ENCODE measurements around the gene ARHGAP4.

The ARHGAP4 gene

DNA sequence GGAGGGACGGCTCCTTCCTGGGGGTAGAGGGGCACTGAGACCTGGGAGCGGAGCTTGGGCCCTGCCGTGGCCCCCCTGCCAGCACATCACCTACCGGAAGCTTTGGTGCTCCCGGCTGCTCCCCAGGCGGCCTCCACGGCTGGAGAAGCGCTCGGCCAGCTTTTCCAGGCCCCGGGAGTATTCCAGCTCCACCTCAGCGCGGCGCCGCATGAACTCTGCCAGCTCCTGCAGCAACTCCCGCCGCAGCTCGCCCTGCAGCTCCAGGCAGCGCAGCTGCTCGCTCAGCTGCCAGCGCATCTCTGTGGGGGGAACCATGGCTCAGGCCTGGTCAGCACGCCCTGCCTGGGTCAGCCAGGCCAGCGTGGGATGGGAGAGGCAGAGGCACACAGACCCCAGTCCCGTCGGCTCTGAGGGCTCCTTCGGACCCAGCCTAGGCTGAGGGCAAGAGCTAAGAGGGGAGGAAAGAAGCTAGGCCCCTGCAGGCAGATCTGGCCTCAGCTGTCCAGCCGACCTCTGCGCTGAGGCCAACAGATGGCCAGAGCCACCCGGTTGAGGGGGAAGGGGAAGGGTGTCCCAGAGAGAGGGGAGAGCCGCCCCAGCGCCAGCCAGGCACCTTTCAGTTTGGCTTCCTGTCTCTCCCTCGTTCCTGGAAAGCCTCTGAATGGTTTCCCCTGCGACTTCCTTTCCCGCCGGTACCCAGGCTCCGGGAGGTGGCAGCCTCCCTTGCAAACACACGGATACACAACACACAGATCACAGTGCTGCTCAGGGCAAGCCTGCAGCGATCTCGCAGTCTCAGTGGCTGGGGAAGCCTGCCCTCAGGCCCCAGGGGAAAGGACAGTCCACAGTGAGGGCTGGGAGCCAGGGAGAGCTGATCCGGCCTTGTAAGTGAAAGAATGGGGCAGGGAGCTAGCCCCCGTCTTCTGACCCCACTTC, 4.3 kb downstream of the ARHGAP4 start:
- Histone ChIP-seq H3K23ac (ENCODE audit: low read depth, low read length, poor library complexity) (no peak overlapping the region), H3K4me2 (ENCODE audit: insufficient read depth, low read length, poor library complexity, severe bottlenecking) (no peak overlapping the region), H3K4me3 (ENCODE audit: low read length in 2 of 2) (no peak overlapping the region), H3K9me3 (replicated peaks in 1 of 2; ENCODE audit: control insufficient read depth in 2 of 2, insufficient read depth in 1 of 2, low read depth in 1 of 2, low read length in 2 of 2) (no peaks in the 10 kb centered on the region), H3K14ac (ENCODE audit: low read length) (no peak overlapping the region), H3K36me3 (replicated peaks in 1 of 2; ENCODE audit: control insufficient read depth in 2 of 2, insufficient read depth in 2 of 2, low read length in 2 of 2) (no peaks in the 10 kb centered on the region), H4K91ac (ENCODE audit: low read depth, low read length, poor library complexity) (no peak overlapping the region), H2BK15ac (ENCODE audit: low read length) (no peak overlapping the region), H3K18ac (ENCODE audit: low read length) (no peak overlapping the region), H3K27ac (replicated peaks; ENCODE audit: low read length) (no peak overlapping the region), H2AK5ac (ENCODE audit: low read depth, low read length) (peak overlapping the region; percentile 21), H2AFZ (ENCODE audit: low read length) (peak overlapping the region; percentile 55), H3K4me1 (ENCODE audit: control insufficient read depth in 2 of 2, insufficient read depth in 1 of 2, low read depth in 1 of 2, low read length in 2 of 2) (peaks cover 6 to 25% of the 10 kb centered on the region in 2 donors), H3K27me3 (ENCODE audit: control insufficient read depth in 3 of 3, insufficient read depth in 3 of 3, low read depth in 1 of 3, low read length in 3 of 3) (peaks cover 0 to 54% (median 5%) of the 10 kb centered on the region in 3 experiments), H3K9ac (ENCODE audit: low read depth, low read length, poor library complexity) (no peak overlapping the region), H3K4ac (ENCODE audit: low read length) (no peak overlapping the region), H2BK120ac (ENCODE audit: low read depth, low read length) (no peak overlapping the region), H3K79me1 (ENCODE audit: low read depth, low read length) (no peaks in the 10 kb centered on the region), H4K8ac (ENCODE audit: low read depth, low read length) (no peak overlapping the region), H2BK12ac (ENCODE audit: low read length) (no peak overlapping the region), H2BK5ac (ENCODE audit: low read length) (no peak overlapping the region)
- no peak for DNase-seq (ENCODE audit: low spot score)
- no CpG with 5 or more reads among the region's 40 CpGs for WGBS, 2 donors (ENCODE audit: extremely low coverage in 2 of 2, insufficient read length in 2 of 2, insufficient replicate concordance in 1 of 2)

DNA sequence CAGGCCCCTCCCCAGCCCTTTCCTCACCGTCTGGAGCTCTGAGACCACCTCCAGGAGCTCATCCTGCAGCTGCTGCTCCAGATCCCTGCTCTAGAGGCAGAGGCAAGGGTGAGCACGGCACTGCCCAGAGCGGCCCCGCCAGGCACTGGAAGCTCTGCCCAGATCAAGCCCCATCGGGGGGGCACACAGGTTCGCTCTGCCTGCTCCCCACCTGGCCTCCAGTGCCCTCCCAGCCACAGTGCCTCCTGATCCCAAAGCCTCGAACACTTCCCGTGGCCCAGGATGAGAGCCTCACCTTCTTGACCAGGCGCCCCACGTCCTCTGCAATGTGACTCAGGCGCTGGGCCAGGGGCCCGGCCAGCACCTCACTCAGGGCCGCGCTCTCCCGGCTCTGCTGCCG, 5.0 kb downstream of the ARHGAP4 start:
- Histone ChIP-seq H2AFZ (ENCODE audit: low read length) (peak overlapping the region; percentile 55), H3K23ac (ENCODE audit: low read depth, low read length, poor library complexity) (no peak overlapping the region), H3K79me1 (ENCODE audit: low read depth, low read length) (no peaks in the 10 kb centered on the region), H3K4me2 (ENCODE audit: insufficient read depth, low read length, poor library complexity, severe bottlenecking) (no peak overlapping the region), H2BK120ac (ENCODE audit: low read depth, low read length) (no peak overlapping the region), H4K8ac (ENCODE audit: low read depth, low read length) (no peak overlapping the region), H3K9me3 (replicated peaks in 1 of 2; ENCODE audit: control insufficient read depth in 2 of 2, insufficient read depth in 1 of 2, low read depth in 1 of 2, low read length in 2 of 2) (no peaks in the 10 kb centered on the region), H3K9ac (ENCODE audit: low read depth, low read length, poor library complexity) (no peak overlapping the region), H3K4ac (ENCODE audit: low read length) (no peak overlapping the region), H4K91ac (ENCODE audit: low read depth, low read length, poor library complexity) (no peak overlapping the region), H3K27ac (replicated peaks; ENCODE audit: low read length) (no peak overlapping the region), H3K18ac (ENCODE audit: low read length) (no peak overlapping the region), H3K36me3 (replicated peaks in 1 of 2; ENCODE audit: control insufficient read depth in 2 of 2, insufficient read depth in 2 of 2, low read length in 2 of 2) (no peaks in the 10 kb centered on the region), H2BK12ac (ENCODE audit: low read length) (no peak overlapping the region), H3K4me1 (ENCODE audit: control insufficient read depth in 2 of 2, insufficient read depth in 1 of 2, low read depth in 1 of 2, low read length in 2 of 2) (peaks cover 2 to 20% of the 10 kb centered on the region in 2 donors), H2AK5ac (ENCODE audit: low read depth, low read length) (no peak overlapping the region), H3K4me3 (ENCODE audit: low read length in 2 of 2) (no peak overlapping the region), H3K14ac (ENCODE audit: low read length) (no peak overlapping the region), H2BK15ac (ENCODE audit: low read length) (no peak overlapping the region), H3K27me3 (ENCODE audit: control insufficient read depth in 3 of 3, insufficient read depth in 3 of 3, low read depth in 1 of 3, low read length in 3 of 3) (peaks cover 0 to 57% (median 5%) of the 10 kb centered on the region in 3 experiments), H2BK5ac (ENCODE audit: low read length) (no peak overlapping the region)
- no peak for DNase-seq (ENCODE audit: low spot score)
- no CpG with 5 or more reads among the region's 16 CpGs for WGBS, 2 donors (ENCODE audit: extremely low coverage in 2 of 2, insufficient read length in 2 of 2, insufficient replicate concordance in 1 of 2)

DNA sequence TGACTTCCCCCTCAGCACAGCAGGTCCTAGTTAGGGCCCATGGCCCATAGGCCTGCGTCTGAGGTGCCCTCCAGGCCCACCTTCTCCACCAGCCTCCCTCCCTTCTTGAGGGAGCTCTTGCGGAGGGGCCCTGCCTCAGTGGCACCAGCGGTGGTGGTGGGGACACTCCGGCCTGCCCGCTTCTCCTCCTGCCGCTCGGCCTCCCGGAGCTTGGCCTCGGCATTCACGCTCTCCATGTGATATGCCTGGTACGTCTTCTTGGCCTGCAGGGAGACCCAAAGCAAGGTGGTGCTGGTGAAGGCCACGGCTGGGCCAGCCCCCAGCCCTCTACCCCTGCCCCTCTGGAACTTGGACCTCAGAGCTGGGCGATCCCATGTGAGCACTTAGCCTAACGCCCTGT, 5.5 kb downstream of the ARHGAP4 start:
- no peak overlapping the region for H4K8ac ChIP-seq (ENCODE audit: low read depth, low read length)

DNA sequence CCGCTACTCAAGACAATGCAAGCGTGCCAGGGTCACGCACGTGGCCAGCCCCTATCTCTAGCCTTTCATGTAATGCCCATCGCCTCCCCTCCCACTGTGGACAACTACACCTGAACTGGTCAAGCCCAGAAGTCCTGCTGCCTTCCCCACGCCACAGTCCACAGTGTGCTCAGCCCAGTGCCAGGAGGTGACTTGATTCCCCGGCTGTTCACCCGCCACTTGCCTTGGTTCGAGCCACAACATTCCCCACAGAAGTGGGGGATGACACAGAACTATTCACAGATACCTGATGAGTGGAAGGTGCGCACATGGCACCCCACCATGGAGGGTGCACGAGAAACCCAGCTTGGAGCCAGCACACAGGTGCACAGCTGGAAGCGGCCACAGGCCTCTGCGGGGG, 6.8 kb downstream of the ARHGAP4 start:
- no CpG with 5 or more reads among the region's 13 CpGs for WGBS, 2 donors (ENCODE audit: extremely low coverage in 2 of 2, insufficient read length in 2 of 2, insufficient replicate concordance in 1 of 2)
- Histone ChIP-seq H3K18ac (ENCODE audit: low read length) (no peak overlapping the region), H2BK5ac (ENCODE audit: low read length) (no peak overlapping the region)

More for the DNA sequence above, 5.5 kb downstream of the ARHGAP4 start:
- H2BK15ac ChIP-seq (ENCODE audit: low read length), result no peak overlapping the region
- no peak overlapping the region for H2AK5ac ChIP-seq (ENCODE audit: low read depth, low read length)
- no peaks in the 10 kb centered on the region for H3K36me3 ChIP-seq (replicated peaks in 1 of 2; ENCODE audit: control insufficient read depth in 2 of 2, insufficient read depth in 2 of 2, low read length in 2 of 2)
- H3K9me3 ChIP-seq (replicated peaks in 1 of 2; ENCODE audit: control insufficient read depth in 2 of 2, insufficient read depth in 1 of 2, low read depth in 1 of 2, low read length in 2 of 2), result no peaks in the 10 kb centered on the region
- no peak overlapping the region for H2BK5ac ChIP-seq (ENCODE audit: low read length)
- H2AFZ ChIP-seq (ENCODE audit: low read length), result no peak overlapping the region
- H3K4ac ChIP-seq (ENCODE audit: low read length), result no peak overlapping the region
- peaks cover 0 to 20% of the 10 kb centered on the region in 2 donors for H3K4me1 ChIP-seq (ENCODE audit: control insufficient read depth in 2 of 2, insufficient read depth in 1 of 2, low read depth in 1 of 2, low read length in 2 of 2)
- no peak overlapping the region for H3K27ac ChIP-seq (replicated peaks; ENCODE audit: low read length)
- DNase-seq (ENCODE audit: low spot score), result no peak
- no CpG with 5 or more reads among the region's 14 CpGs for WGBS, 2 donors (ENCODE audit: extremely low coverage in 2 of 2, insufficient read length in 2 of 2, insufficient replicate concordance in 1 of 2)
- H3K9ac ChIP-seq (ENCODE audit: low read depth, low read length, poor library complexity), result no peak overlapping the region
- no peak overlapping the region for H2BK120ac ChIP-seq (ENCODE audit: low read depth, low read length)
- H3K4me3 ChIP-seq (ENCODE audit: low read length in 2 of 2), result no peak overlapping the region
- peaks cover 0 to 63% (median 2%) of the 10 kb centered on the region in 3 experiments for H3K27me3 ChIP-seq (ENCODE audit: control insufficient read depth in 3 of 3, insufficient read depth in 3 of 3, low read depth in 1 of 3, low read length in 3 of 3)
- H2BK12ac ChIP-seq (ENCODE audit: low read length), result no peak overlapping the region
- no peaks in the 10 kb centered on the region for H3K79me1 ChIP-seq (ENCODE audit: low read depth, low read length)
- no peak overlapping the region for H3K18ac ChIP-seq (ENCODE audit: low read length)
- H3K4me2 ChIP-seq (ENCODE audit: insufficient read depth, low read length, poor library complexity, severe bottlenecking), result no peak overlapping the region
- H3K23ac ChIP-seq (ENCODE audit: low read depth, low read length, poor library complexity), result no peak overlapping the region
- H4K91ac ChIP-seq (ENCODE audit: low read depth, low read length, poor library complexity), result no peak overlapping the region
- no peak overlapping the region for H3K14ac ChIP-seq (ENCODE audit: low read length)

More for the DNA sequence above, 6.8 kb downstream of the ARHGAP4 start:
- DNase-seq (ENCODE audit: low spot score), result no peak
- Histone ChIP-seq H4K8ac (ENCODE audit: low read depth, low read length) (no peak overlapping the region), H3K23ac (ENCODE audit: low read depth, low read length, poor library complexity) (no peak overlapping the region), H2BK120ac (ENCODE audit: low read depth, low read length) (no peak overlapping the region), H3K9me3 (replicated peaks in 1 of 2; ENCODE audit: control insufficient read depth in 2 of 2, insufficient read depth in 1 of 2, low read depth in 1 of 2, low read length in 2 of 2) (no peaks in the 10 kb centered on the region), H3K4me1 (ENCODE audit: control insufficient read depth in 2 of 2, insufficient read depth in 1 of 2, low read depth in 1 of 2, low read length in 2 of 2) (peaks cover 0 to 13% of the 10 kb centered on the region in 2 donors), H3K27me3 (ENCODE audit: control insufficient read depth in 3 of 3, insufficient read depth in 3 of 3, low read depth in 1 of 3, low read length in 3 of 3) (peaks cover 0 to 61% (median 0%) of the 10 kb centered on the region in 3 experiments), H3K4me3 (ENCODE audit: low read length in 2 of 2) (no peak overlapping the region), H2BK15ac (ENCODE audit: low read length) (no peak overlapping the region), H3K79me1 (ENCODE audit: low read depth, low read length) (no peaks in the 10 kb centered on the region), H3K9ac (ENCODE audit: low read depth, low read length, poor library complexity) (no peak overlapping the region), H3K14ac (ENCODE audit: low read length) (no peak overlapping the region), H2AFZ (ENCODE audit: low read length) (no peak overlapping the region), H3K27ac (replicated peaks; ENCODE audit: low read length) (no peak overlapping the region), H4K91ac (ENCODE audit: low read depth, low read length, poor library complexity) (no peak overlapping the region), H3K36me3 (replicated peaks in 1 of 2; ENCODE audit: control insufficient read depth in 2 of 2, insufficient read depth in 2 of 2, low read length in 2 of 2) (no peaks in the 10 kb centered on the region), H3K4me2 (ENCODE audit: insufficient read depth, low read length, poor library complexity, severe bottlenecking) (no peak overlapping the region), H3K4ac (ENCODE audit: low read length) (no peak overlapping the region), H2BK12ac (ENCODE audit: low read length) (no peak overlapping the region), H2AK5ac (ENCODE audit: low read depth, low read length) (no peak overlapping the region)
